ENCODE data around the gene NARF. TPM values are rescaled to one million over a fixed set of nuclear protein-coding genes. Genes with fewer than 3 reads are reported as not detected.

The NARF gene
- total RNA-seq, 1 donor from 2014 or later, result 64.4 TPM

DNA sequence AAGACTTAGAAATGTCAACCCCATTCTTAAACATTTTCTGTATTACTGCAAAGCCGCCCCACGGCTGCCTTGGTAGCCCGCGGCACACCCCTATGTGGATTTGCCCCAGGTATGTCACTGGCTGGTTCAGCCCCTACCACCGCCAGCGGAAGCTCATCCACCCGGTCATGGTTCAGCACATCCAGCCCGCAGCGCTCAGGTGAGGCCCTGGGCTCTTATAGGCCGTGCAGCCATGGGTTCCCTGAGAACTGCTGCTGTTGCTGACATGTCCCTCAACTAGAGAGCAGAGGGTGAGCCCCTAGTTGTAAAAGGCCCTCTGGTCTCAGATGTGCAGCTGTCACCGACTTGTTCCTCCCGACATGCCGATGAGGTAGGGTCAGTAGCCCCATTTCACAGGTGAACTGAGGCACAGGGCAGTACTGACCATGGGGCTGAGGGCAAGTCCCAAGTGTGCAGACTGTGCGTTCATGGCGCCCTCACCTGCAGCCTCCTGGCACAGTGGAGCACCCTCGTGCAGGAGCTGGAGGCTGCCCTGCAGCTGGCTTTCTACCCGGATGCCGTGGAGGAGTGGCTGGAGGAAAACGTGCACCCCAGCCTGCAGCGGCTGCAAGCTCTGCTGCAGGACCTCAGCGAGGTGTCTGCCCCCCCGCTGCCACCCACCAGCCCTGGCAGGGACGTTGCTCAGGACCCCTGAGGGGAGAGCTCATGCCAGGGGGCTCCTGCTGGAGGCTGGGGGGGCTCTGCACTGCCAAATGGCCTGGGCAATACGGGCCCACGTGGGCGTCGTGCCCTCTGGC, 16.7 kb upstream of the NARF start:
- DNase-seq (ENCODE audit: low read depth), result no peak
- Mint-ChIP-seq H3K36me3 (ENCODE audit: low read depth, unreplicated experiment) (peaks cover 8% of the 10 kb centered on the region), H3K4me1 (ENCODE audit: low read depth, unreplicated experiment) (no peaks in the 10 kb centered on the region), H3K27me3 (ENCODE audit: low read depth, unreplicated experiment) (no peaks in the 10 kb centered on the region), H3K9me3 (ENCODE audit: unreplicated experiment) (peaks cover 1% of the 10 kb centered on the region), H3K4me3 (ENCODE audit: unreplicated experiment) (no peak overlapping the region), H3K27ac (ENCODE audit: unreplicated experiment) (no peak overlapping the region)
- FAIRE-seq, result no peak
- no peaks in the 10 kb centered on the region for H3K9me3 ChIP-seq (ENCODE audit: insufficient read depth, low read depth, low read length)
- no peak overlapping the region for H3K4me3 ChIP-seq (ENCODE audit: insufficient read depth, low read depth, low read length)
- no peak overlapping the region for H2AFZ ChIP-seq (ENCODE audit: low read depth, low read length)
- peaks cover 9% of the 10 kb centered on the region for H3K4me1 ChIP-seq (ENCODE audit: insufficient read depth, low read length)
- no peak overlapping the region for H3K27ac ChIP-seq (ENCODE audit: low read depth, low read length)
- H3K79me2 ChIP-seq (ENCODE audit: insufficient read depth, low read length), result no peaks in the 10 kb centered on the region
- H3K4me2 ChIP-seq (ENCODE audit: low read length), result no peak overlapping the region
- H3K36me3 ChIP-seq (ENCODE audit: insufficient read depth, low read length), result no peaks in the 10 kb centered on the region
- TF ChIP-seq CTCF (IDR thresholded peaks at IDR 0.05; ENCODE audit: insufficient read depth, low read depth, low read length), result no peak
- no peak for TF ChIP-seq EZH2 (IDR thresholded peaks at IDR 0.05; ENCODE audit: insufficient read depth, low read length)
- H3K9ac ChIP-seq (ENCODE audit: low read length), result no peak overlapping the region
- peaks cover 42% of the 10 kb centered on the region for H4K20me1 ChIP-seq (ENCODE audit: insufficient read depth, low read length)
- H3K27me3 ChIP-seq (ENCODE audit: insufficient read depth, low read length), result no peaks in the 10 kb centered on the region

DNA sequence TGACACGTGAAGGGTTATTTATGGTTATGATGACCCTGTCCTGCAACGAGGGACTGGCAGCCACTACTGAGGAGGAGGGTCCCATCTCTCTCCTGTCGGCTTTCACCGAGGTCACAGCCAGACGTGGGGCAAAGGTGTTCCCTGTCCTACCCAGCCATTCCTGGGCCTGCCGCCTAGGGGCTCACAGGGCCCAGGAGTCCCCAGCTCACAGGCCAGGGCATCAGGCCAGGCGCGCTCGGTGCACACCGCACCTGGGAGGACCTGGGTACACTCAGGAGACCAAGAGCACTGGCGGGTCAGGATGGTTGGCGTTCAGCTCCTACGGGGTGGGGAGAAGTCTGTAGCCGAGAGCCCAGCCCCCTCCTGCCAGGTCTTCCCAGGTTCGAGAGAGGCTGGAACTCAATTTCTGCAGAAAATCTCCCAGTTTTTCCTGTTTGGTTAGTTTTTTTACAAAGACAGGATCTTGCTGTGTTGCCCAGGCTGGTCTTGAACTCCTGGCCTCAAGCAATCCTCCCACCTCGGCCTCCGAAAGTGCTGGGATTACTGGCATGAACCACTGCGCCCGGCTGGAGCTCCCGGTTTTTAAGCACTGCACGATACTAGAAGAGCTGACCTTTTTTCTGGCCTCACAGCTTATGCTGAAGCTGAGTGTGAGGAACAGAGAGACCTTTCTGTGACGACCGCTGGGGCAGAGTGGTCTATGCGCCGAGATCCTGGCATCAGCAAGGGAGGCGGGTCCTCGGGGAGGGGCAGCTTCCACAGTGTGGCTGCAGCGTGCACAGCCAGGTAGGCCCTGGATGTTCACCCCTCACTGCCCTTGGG, 15.7 kb upstream of the NARF start:
- Histone ChIP-seq H3K27ac (ENCODE audit: low read depth, low read length) (no peak overlapping the region), H3K79me2 (ENCODE audit: insufficient read depth, low read length) (no peaks in the 10 kb centered on the region), H3K9ac (ENCODE audit: low read length) (no peak overlapping the region), H3K4me3 (ENCODE audit: insufficient read depth, low read depth, low read length) (no peak overlapping the region), H3K9me3 (ENCODE audit: insufficient read depth, low read depth, low read length) (no peaks in the 10 kb centered on the region), H3K4me1 (ENCODE audit: insufficient read depth, low read length) (peaks cover 9% of the 10 kb centered on the region), H3K27me3 (ENCODE audit: insufficient read depth, low read length) (no peaks in the 10 kb centered on the region), H3K36me3 (ENCODE audit: insufficient read depth, low read length) (no peaks in the 10 kb centered on the region), H3K4me2 (ENCODE audit: low read length) (no peak overlapping the region), H4K20me1 (ENCODE audit: insufficient read depth, low read length) (peaks cover 42% of the 10 kb centered on the region), H2AFZ (ENCODE audit: low read depth, low read length) (no peak overlapping the region)
- FAIRE-seq (no peak), DNase-seq (ENCODE audit: low read depth) (no peak)
- H3K36me3 Mint-ChIP-seq (ENCODE audit: low read depth, unreplicated experiment), result peaks cover 8% of the 10 kb centered on the region
- no peak overlapping the region for H3K4me3 Mint-ChIP-seq (ENCODE audit: unreplicated experiment)
- no peak overlapping the region for H3K27ac Mint-ChIP-seq (ENCODE audit: unreplicated experiment)
- TF ChIP-seq EZH2 (IDR thresholded peaks at IDR 0.05; ENCODE audit: insufficient read depth, low read length) (no peak), CTCF (IDR thresholded peaks at IDR 0.05; ENCODE audit: insufficient read depth, low read depth, low read length) (no peak)
- no peaks in the 10 kb centered on the region for H3K4me1 Mint-ChIP-seq (ENCODE audit: low read depth, unreplicated experiment)
- no peaks in the 10 kb centered on the region for H3K27me3 Mint-ChIP-seq (ENCODE audit: low read depth, unreplicated experiment)
- H3K9me3 Mint-ChIP-seq (ENCODE audit: unreplicated experiment), result peaks cover 1% of the 10 kb centered on the region
